Heart left ventricle (tissue), 13 donors: ENCODE data around the gene ACE2.

Experiments
- CTCF ChIP-seq, 12 donors: fragments of 200-600 bp; sonication (generic) in 4 of 12; IDR thresholded peaks; one replicate each; pipeline versions ENCODE4 v1.5.0 to v1.8.0; 2018 to 2022; ENCODE audit warnings: antibody characterized with exemption in 12 of 12, mild to moderate bottlenecking in 5 of 12
- POLR2A ChIP-seq, 2 donors: fragments of 450-650 bp; IDR thresholded peaks; one replicate each; pipeline ENCODE4 v1.6.1; 2017; ENCODE audit warnings: antibody characterized with exemption in 2 of 2, mild to moderate bottlenecking in 2 of 2, moderate library complexity in 2 of 2
- donor health status: ischemic (EF 13 %, LVEDD 7.1; RV severe dilation, severe dysfunction).
- donor health status: DM: no; HTN: yes; CAD: no.
- donor health status: DM: no; HTN: no; CAD: no.
- donor health status: ischemic (EF 25% LVEDD 6.9; RV normal size, moderate dysfunction).
- donor health status: ischemic (EF 25% LVEDD 5.7; RV mildly dilated, moderate dysfunction).
- donor health status: ischemic (EF 35%, LVEDD 5.7; RV mildly dilated, moderate dysfunction).
- donor health status: nonischemic (EF 11% LVEDD 7.7; RV severe dilation, severe dysfunction).
- donor health status: DM: yes; HTN: yes; CAD: no.
- donor health status: PGD.
- donor health status: ischemic (EF 29% LVEDD 5.4; RV normal size, mild dysfunction).
- donor health status: nonischemic (EF 23%, LVEDD 6.1; RV moderate dilation, normal function).

DNA sequence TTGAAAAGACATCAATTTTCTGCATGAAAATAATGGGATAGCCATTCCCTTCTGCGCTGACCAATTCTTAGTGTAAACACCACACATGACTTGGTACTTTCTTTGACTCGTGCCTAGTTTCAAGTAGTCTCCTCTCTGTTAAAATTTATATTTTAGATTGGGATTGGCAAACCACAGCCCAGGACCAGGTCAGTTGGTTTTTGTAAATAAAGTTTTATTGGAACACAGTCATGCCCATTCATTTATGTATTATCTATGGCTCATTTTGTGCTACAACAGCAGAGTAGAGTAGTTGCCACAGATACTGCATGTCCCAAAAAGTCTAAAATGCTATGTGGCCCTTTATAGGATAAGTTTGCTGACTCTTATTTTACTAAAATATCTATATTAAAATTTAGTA lies 53.4 kb downstream of the ACE2 start:
- TF ChIP-seq CTCF (IDR thresholded peaks at IDR 0.05) (no peak), POLR2A (IDR thresholded peaks at IDR 0.05) (no peak)
